Neural progenitor cell (in vitro differentiated cells): ENCODE results near the gene SHROOM2. TPM values are rescaled to one million over a fixed set of nuclear protein-coding genes. Genes with fewer than 3 reads are reported as not detected.
A peak's percentile ranks its signal among the peaks of the same experiment; 100 is the strongest.

Experiments used
- DNase-seq: peaks from one replicate; pipeline ENCODE4 v3.0.0-alpha.2; 2016; ENCODE audit warnings: low spot score
- H2AFZ ChIP-seq: fragments of 200-600 bp; sonication (generic); replicated peaks from 2 replicates; pipeline ENCODE4 v1.6.1; 2016; ENCODE audit warnings: antibody characterized with exemption
- H3F3A ChIP-seq: fragments of 200-600 bp; sonication (generic); 2 replicates; pipeline ENCODE4 v1.6.1; 2016; ENCODE audit warnings: antibody characterized with exemption, low read depth
- H3K27ac ChIP-seq: fragments of 200-600 bp; sonication (generic); 2 replicates; pipeline ENCODE4 v1.5.1; 2016; ENCODE audit warnings: mild to moderate bottlenecking
- H3K27me3 ChIP-seq: fragments of 200-600 bp; sonication (generic); 2 replicates; pipeline ENCODE4 v1.6.1; 2016; ENCODE audit warnings: mild to moderate bottlenecking, moderate library complexity
- H3K36me3 ChIP-seq: fragments of 200-600 bp; sonication (generic); 2 replicates; pipeline ENCODE4 v1.5.1; 2016
- H3K4me1 ChIP-seq: fragments of 200-600 bp; sonication (generic); 2 replicates; pipeline ENCODE4 v1.6.1; 2016; ENCODE audit warnings: mixed run types
- H3K4me2 ChIP-seq: fragments of 200-600 bp; sonication (generic); 2 replicates; pipeline ENCODE4 v1.6.1; 2016
- H3K4me3 ChIP-seq: fragments of 200-600 bp; sonication (generic); 2 replicates; pipeline ENCODE4 v1.5.1; 2016
- H3K79me2 ChIP-seq: fragments of 200-600 bp; sonication (generic); 2 replicates; pipeline ENCODE4 v1.6.1; 2016; ENCODE audit warnings: low read depth
- H3K9ac ChIP-seq: fragments of 200-600 bp; sonication (generic); 2 replicates; pipeline ENCODE4 v1.6.1; 2016
- H3K9me3 ChIP-seq: fragments of 200-600 bp; sonication (generic); 2 replicates; pipeline ENCODE4 v1.5.1; 2016; ENCODE audit warnings: low read depth
- H4K20me1 ChIP-seq: fragments of 200-600 bp; sonication (generic); 2 replicates; pipeline ENCODE4 v1.6.1; 2016; ENCODE audit warnings: low read depth
- H3K27ac Mint-ChIP-seq: 3 replicates; pipeline ENCODE4 v1.8.0; 2021; ENCODE audit warnings: mixed read lengths
- H3K27me3 Mint-ChIP-seq: 2 replicates; pipeline ENCODE4 v1.8.0; 2022; ENCODE audit warnings: low read depth, mild to moderate bottlenecking, inconsistent platforms, moderate library complexity, mixed read lengths; ENCODE audit not compliant: insufficient read depth
- H3K36me3 Mint-ChIP-seq: 3 replicates; pipeline ENCODE4 v1.8.0; 2021; ENCODE audit warnings: mixed read lengths
- H3K4me1 Mint-ChIP-seq: 3 replicates; pipeline ENCODE4 v1.8.0; 2021; ENCODE audit warnings: mixed read lengths
- H3K4me3 Mint-ChIP-seq: 3 replicates; pipeline ENCODE4 v1.8.0; 2021; ENCODE audit warnings: mild to moderate bottlenecking, moderate library complexity, mixed read lengths
- H3K9me3 Mint-ChIP-seq: 3 replicates; pipeline ENCODE4 v1.8.0; 2020; ENCODE audit warnings: mixed read lengths
- EZH2 ChIP-seq: fragments of 200-600 bp; sonication (generic); IDR thresholded peaks from 2 replicates; pipeline ENCODE4 v1.6.1; 2017; ENCODE audit warnings: antibody characterized with exemption, mild to moderate bottlenecking, moderate library complexity
- EZH2phosphoT487 ChIP-seq: fragments of 200-600 bp; sonication (generic); IDR thresholded peaks from 2 replicates; pipeline ENCODE4 v1.6.1; 2017; ENCODE audit warnings: antibody characterized with exemption
- total RNA-seq: library from RNA; depleted of rRNA; stranded (reverse); fragments of >200 nt; gene quantifications from 2 replicates; pipeline ENCODE4 v1.2.3, GENCODE V29; 2015; ENCODE audit warnings: low replicate concordance
- TF ChIP-seq, protein P1 (sequence below): fragments of 200-600 bp; sonication (generic); IDR thresholded peaks from 2 replicates; pipeline ENCODE4 v1.5.1; 2017; ENCODE audit warnings: antibody characterized with exemption, mild to moderate bottlenecking

SHROOM2 gene
- total RNA-seq, 1 donor from 2014 or later: 9.1 TPM

DNA sequence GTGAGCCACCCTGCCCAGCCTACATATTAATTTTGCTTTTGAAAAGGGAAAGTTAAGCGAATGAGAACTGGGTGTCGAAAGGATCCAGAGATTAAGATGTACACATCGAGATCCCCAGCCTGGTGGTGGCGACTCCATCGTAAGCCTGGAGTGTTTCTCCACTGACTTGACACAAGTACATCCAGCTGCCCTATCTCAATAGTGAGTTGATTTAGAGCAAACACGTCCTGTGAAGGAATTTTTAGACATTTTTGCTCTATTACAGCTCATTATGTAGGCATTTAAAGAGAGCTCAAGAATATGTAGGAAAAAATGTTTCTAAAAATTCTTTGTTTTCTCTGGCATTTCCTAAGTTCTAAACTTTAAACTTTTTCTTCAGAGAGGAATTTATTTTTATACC lies 169.3 kb downstream of the SHROOM2 start:
- no peak overlapping the region for H2AFZ ChIP-seq
- Mint-ChIP-seq H3K9me3 (peaks cover 29% of the 10 kb centered on the region), H3K4me1 (no peaks in the 10 kb centered on the region), H3K36me3 (peaks cover 17% of the 10 kb centered on the region), H3K27ac (no peak overlapping the region), H3K27me3 (peaks cover 2% of the 10 kb centered on the region), H3K4me3 (no peak overlapping the region)
- H3K27me3 ChIP-seq: no peaks in the 10 kb centered on the region
- no peak overlapping the region for H3K4me2 ChIP-seq
- no peaks in the 10 kb centered on the region for H4K20me1 ChIP-seq
- no peaks in the 10 kb centered on the region for H3K36me3 ChIP-seq
- no peaks in the 10 kb centered on the region for H3K79me2 ChIP-seq
- TF ChIP-seq EZH2phosphoT487 (no peak), EZH2 (no peak)
- TF ChIP-seq, protein P1, sequence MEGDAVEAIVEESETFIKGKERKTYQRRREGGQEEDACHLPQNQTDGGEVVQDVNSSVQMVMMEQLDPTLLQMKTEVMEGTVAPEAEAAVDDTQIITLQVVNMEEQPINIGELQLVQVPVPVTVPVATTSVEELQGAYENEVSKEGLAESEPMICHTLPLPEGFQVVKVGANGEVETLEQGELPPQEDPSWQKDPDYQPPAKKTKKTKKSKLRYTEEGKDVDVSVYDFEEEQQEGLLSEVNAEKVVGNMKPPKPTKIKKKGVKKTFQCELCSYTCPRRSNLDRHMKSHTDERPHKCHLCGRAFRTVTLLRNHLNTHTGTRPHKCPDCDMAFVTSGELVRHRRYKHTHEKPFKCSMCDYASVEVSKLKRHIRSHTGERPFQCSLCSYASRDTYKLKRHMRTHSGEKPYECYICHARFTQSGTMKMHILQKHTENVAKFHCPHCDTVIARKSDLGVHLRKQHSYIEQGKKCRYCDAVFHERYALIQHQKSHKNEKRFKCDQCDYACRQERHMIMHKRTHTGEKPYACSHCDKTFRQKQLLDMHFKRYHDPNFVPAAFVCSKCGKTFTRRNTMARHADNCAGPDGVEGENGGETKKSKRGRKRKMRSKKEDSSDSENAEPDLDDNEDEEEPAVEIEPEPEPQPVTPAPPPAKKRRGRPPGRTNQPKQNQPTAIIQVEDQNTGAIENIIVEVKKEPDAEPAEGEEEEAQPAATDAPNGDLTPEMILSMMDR: no peak
- no peaks in the 10 kb centered on the region for H3K9me3 ChIP-seq
- DNase-seq: no peak
- no peaks in the 10 kb centered on the region for H3K4me1 ChIP-seq
- H3K4me3 ChIP-seq: no peak overlapping the region
- H3F3A ChIP-seq: no peaks in the 10 kb centered on the region
- no peak overlapping the region for H3K9ac ChIP-seq
- H3K27ac ChIP-seq: no peak overlapping the region

DNA sequence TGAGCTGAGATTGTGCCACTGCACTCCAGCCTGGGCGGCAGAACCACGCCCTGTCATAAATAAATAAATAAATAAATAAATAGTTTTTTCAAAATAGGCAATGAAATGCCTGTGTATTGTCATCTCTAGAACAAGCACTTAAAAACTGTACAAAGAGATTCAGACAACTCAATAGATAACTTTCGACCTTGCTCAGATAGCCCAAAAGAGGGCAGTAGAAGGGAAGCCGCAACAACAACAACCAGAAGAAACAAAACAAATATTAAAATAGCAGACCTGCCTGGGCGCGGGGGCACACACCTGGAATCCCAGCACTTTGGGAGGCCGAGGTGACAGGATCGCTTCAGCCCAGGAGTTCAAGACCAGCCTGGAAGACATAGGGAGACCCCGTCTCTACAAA lies 171.5 kb downstream of the SHROOM2 start:
- no peak for DNase-seq
- no peaks in the 10 kb centered on the region for H3K9me3 ChIP-seq
- no peak overlapping the region for H3K4me2 ChIP-seq
- H3K79me2 ChIP-seq: no peaks in the 10 kb centered on the region
- no peaks in the 10 kb centered on the region for H4K20me1 ChIP-seq
- no peak overlapping the region for H2AFZ ChIP-seq
- no peak overlapping the region for H3K4me3 Mint-ChIP-seq
- peaks cover 15% of the 10 kb centered on the region for H3K9me3 Mint-ChIP-seq
- no peak overlapping the region for H3K4me3 ChIP-seq
- no peak overlapping the region for H3K9ac ChIP-seq
- no peaks in the 10 kb centered on the region for H3K27me3 ChIP-seq
- H3K4me1 ChIP-seq: no peaks in the 10 kb centered on the region
- H3K27ac Mint-ChIP-seq: no peak overlapping the region
- no peaks in the 10 kb centered on the region for H3K36me3 ChIP-seq
- H3K36me3 Mint-ChIP-seq: peaks cover 5% of the 10 kb centered on the region
- H3F3A ChIP-seq: no peaks in the 10 kb centered on the region
- no peaks in the 10 kb centered on the region for H3K27me3 Mint-ChIP-seq
- H3K4me1 Mint-ChIP-seq: no peaks in the 10 kb centered on the region
- no peak overlapping the region for H3K27ac ChIP-seq
- TF ChIP-seq EZH2phosphoT487: no peak
- no peak for TF ChIP-seq EZH2
- TF ChIP-seq, protein P1: peak; percentile 5

DNA sequence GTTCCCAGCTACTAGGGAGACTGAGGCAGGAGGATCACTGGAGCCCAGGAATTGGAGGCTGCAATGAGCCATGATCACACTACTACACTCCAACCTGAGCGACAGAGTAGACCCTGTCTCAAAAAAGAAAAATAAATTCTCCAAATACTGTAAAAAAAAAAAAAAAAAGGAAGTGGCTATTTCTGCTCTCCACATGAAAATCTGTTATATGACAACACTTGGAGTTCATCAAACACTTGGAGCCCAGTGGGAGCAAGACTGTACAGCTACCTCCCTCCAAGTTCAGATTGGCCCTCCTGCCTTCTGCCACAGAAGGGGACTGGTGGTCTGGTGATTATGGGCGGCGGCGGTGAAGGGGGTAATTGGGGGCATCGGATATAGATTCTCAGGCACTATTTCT lies 172.0 kb downstream of the SHROOM2 start:
- no peaks in the 10 kb centered on the region for H3K4me1 Mint-ChIP-seq
- H3K9me3 Mint-ChIP-seq: peaks cover 15% of the 10 kb centered on the region
- Histone ChIP-seq H3K9ac (no peak overlapping the region), H3K27ac (no peak overlapping the region), H3K27me3 (no peaks in the 10 kb centered on the region), H3K9me3 (no peaks in the 10 kb centered on the region), H3K4me2 (no peak overlapping the region), H4K20me1 (no peaks in the 10 kb centered on the region), H3F3A (no peaks in the 10 kb centered on the region), H3K36me3 (no peaks in the 10 kb centered on the region), H2AFZ (no peak overlapping the region), H3K4me1 (no peaks in the 10 kb centered on the region), H3K79me2 (no peaks in the 10 kb centered on the region), H3K4me3 (no peak overlapping the region)
- no peak for DNase-seq
- H3K36me3 Mint-ChIP-seq: peaks cover 5% of the 10 kb centered on the region
- TF ChIP-seq EZH2 (no peak), EZH2phosphoT487 (no peak)
- TF ChIP-seq, protein P1: no peak
- H3K4me3 Mint-ChIP-seq: no peak overlapping the region
- H3K27me3 Mint-ChIP-seq: no peaks in the 10 kb centered on the region
- H3K27ac Mint-ChIP-seq: no peak overlapping the region
